GM19025 (cell line): ENCODE measurements around the gene TBX18.

Source experiments
- ATAC-seq: cut with Tn5 transposase; IDR thresholded peaks from one replicate; pipeline ENCODE4 v1.9.1; 2021; ENCODE audit warnings: mild to moderate bottlenecking, low read depth, moderate library complexity; ENCODE audit not compliant: unreplicated experiment

Gene TBX18

DNA sequence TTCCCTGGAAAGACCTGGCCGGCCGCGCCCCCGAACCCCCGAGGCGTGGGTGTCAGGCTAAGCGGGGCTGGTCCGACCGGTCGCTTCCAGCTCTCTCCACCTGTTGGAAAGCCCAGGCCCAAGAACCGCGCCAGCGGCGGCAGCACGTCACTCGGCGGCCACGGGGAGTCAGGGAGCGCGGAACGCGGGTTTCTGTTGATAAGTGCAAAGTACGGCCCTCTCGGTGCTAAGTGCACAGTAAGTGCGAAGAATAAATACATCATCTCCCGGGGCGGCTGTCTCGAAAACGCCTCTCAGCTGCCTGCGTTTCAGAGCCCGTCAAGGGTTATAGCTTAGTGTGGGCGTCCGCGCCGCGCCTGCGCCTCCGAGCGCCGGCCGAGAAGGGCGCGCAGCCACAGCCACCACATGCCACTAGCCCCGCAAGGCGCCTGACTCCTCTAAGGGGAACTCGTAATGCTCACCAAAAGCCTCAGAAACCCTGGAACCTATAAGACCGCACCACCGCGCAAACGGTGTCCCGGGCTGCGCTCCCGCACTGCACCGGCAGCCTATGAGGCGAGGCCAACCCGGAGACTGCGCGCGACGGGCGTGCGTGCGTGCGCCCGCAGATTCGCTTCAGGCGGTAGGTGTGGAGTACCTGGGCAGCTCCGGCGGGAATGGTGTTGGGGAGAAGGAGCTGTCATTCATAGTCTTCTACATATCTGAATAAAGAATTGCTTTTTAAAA is 9.2 kb upstream of the TBX18 start:
- ATAC-seq = no peak

GRCh38 chr6:84773133-84773430 is 8.7 kb upstream of the TBX18 start:
- no peak for ATAC-seq

DNA sequence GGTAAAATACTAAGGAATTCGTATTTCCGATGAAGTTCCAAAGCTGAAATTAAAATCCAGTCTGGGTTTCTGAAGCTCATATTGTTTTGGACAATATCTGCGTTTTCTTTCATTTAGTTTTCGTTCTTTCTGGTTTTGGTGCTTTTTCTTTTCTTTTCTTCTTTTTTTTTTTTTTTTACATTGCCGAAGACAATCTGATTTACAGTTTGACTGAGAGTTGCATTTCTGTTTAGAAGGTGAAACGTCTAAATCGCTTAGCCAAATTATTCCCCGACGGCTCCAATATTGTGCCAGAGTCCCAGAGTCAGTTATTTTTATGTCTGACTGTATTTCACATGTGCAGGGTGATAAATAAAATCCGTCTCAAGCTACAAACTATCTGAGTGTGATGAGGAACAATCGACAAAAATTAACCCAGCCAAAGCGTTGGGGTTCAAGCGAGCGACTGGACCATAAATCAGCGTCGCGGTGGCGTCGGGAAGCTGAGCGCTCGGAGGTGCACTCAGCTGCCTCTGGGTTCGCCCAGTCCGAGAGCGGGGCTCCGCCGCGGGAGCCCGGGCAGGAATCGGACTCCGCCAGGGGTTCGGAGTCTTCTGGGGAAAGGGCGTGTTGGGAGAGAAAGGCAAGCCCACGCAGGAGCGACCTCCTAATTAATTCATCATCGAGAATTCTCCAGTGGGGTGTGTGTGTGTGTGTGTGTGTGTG is 8.2 kb upstream of the TBX18 start:
- ATAC-seq = no peak

DNA sequence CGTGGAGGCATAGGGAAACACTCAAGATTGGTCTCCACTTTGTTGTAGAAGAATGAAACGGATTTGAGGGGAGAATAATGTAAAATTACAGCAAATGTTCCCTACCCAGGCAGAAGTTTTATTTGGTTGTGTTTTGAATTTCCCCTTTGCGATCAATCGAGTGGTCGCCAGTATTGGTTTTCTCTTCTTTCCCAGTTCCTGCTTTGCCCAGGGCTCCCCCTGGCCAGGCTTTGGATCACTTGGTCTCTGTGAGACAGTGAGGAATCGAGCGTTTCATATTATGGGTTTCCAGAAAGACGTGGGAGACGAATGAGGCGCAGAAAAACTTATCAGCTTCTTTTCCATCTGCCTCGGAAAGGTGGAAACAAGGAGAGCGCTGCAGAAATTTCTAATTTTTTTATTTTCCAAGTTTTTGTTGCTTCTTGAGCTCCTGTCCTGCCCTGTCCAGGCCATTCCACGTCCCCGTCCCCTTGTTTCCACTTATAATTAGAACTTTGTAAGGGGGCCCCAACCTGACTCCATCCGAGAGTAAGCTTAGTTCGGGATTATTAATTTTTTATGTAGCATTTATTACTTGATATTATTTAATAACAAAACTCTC is 7.5 kb upstream of the TBX18 start:
- ATAC-seq = no peak

GRCh38 chr6:84771125-84771755 is 6.8 kb upstream of the TBX18 start:
- ATAC-seq = no peak

DNA sequence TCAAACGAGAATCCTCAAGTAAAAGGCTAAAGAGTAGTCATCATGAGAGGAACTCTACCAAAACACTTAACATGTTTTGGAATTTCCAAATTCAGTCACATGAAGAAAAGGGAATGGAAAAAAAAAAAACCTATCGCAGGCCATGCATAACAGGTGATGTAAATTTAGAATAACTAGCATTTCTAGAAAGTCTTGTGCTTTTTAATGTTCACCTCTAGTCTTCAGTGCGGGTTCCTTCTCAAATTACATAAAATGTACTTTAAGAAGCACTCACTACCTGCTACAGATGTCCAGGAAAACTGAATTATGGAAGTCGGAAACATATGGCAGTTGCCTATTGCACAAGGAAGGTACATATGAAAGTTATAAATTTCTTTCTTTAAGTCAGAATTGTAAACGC is 6.1 kb upstream of the TBX18 start:
- ATAC-seq = no peak

DNA sequence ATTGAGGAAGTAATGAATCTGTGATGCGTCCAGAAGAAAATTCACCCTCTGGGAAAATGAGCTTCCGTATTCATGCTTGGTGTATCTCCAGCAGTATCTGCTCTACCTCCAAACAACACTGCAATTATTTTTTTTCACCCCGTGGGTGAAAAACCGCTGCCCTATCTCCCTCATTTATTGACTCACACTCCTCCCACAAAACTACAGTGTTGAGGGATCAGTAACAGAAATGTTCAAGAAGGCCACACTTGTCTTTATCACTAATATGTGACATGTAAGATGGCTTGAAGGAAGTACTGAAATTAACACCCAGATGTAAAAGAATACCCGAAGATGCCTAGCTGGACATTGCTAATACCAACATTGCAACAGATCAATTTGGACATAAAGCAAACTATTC is 4.9 kb upstream of the TBX18 start:
- no peak for ATAC-seq

GRCh38 chr6:84768442-84769174 is 4.2 kb upstream of the TBX18 start:
- no peak for ATAC-seq

GRCh38 chr6:84767526-84768201 is 3.3 kb upstream of the TBX18 start:
- ATAC-seq = no peak

DNA sequence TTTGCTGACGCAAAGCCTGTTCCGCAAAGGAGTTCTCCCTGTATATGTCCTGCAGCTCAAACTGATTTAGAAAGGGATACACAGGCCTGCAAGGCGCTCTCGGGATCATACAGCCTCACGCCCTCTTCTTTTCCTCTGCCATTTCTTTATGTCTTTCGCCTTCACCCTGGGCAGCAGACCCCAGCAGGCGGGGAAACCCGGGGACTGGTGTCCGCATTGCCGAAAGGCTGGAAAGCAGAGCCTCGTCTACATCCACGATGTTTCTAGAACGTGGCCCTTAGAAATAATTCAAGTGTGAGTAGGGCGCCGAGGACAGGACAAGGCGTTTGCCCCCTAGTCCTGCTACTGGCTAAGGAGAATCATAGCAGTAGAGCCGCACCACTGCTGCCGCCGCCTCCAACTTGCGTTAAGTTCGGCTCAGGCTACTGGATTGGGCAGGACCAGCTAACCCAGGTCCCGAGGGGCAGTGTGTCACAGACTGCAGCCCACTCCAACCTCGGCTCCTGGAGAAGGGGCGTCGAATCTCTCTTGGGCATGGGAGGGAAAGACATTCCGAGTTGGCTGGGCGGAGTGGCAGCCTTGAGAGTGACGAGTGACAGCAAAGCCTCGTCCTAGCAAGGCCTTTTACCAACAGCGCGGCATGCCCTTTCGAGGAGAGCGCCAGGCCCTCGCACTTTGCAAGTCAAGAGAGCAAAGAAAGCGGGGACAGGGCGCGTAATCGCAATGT is 2.6 kb upstream of the TBX18 start:
- ATAC-seq = no peak

DNA sequence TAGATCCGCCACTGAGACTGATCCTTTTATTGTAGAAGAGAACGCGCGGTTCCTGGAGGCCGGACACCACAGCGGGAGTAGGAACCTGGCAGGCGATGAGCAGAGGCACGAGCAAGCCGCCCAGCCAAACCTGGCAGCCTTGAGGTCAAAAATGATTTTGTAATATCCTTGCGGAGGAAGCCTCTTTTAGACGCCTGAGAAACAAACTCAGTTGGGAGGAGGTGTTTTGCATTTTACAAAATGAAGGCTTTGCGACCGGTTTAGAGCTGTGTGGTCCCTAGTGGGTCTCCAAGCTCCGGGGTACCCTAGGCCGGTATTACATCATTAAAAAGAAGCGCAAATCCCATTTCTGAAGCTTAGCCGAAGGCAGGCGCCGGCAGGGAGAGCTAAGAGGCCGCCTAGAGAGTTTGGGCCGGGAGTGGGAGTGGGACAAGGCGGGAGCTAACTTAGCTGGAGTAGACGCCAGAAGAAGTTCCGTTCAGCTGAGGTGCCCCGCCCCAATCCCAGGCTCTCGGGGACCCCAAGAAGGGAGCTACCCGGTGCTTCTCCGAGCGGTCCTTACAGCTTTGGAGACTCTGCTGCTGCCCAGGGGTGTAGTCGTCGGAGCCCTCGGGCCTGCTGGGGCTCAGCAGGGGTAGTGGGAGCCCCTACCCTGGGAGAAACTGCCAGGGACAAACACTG is 1.9 kb upstream of the TBX18 start:
- ATAC-seq = no peak

DNA sequence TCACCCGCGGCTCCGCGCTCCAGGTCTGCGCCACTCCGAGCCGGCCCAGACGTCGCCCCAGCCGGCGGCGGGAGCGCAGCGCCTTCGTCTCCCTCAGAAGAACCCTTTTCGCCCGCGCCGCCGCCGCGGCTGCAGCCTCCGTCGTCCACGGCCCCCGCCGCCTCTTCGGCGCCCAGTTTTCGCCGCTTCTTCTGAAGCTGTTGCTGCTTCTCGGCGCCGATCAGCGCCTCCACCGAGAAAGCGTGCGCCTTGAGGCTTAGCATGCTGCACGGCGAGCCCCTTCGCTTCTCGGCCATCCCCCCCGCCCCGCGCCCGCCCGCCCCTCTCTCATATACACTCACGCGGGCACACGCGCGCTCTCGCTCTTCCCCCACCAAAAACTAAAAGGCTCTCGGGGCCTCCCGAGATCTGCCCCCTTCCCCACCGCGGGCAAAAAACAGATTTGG is 489 bp downstream of the TBX18 start:
- no peak for ATAC-seq

GRCh38 chr6:84763003-84763885 is 1.2 kb downstream of the TBX18 start:
- no peak for ATAC-seq

DNA sequence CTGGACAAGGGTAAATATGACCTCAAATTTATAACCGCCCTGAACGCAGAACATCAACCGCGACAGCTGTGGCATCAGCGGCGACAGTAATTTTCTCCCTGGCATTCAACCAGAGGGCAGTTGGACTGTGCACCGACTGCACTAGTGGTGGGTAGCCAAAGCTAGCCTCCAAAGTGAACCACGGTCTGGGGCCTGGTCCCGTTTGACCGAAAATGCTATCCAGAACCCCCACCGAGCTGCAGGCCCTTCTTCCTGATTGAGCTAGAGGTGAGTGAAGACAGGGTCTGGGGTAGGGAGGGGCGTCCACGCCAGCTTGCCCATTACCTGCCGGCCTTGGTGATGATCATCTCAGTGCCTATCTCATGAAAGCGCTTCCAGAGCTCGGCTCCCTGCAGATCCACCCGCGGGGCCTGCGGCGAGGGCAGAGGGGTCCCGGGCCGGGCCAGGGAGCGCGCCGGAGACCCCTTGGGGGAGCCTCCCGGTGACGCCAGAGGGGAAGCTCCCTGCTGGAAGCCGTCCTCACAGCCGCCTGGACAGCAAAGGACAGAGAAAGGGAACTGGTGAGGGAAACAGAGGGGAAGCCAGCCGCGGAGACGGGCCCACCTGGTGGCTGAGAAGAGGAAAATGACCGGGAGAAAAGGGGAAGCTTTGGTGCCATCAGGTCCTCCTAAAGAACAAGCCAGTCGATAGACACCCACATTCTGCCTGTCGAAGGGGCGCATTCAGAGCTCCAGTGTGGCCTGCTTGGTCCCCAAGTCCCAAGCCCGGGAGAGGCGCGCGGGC is 2.0 kb downstream of the TBX18 start:
- no peak for ATAC-seq

DNA sequence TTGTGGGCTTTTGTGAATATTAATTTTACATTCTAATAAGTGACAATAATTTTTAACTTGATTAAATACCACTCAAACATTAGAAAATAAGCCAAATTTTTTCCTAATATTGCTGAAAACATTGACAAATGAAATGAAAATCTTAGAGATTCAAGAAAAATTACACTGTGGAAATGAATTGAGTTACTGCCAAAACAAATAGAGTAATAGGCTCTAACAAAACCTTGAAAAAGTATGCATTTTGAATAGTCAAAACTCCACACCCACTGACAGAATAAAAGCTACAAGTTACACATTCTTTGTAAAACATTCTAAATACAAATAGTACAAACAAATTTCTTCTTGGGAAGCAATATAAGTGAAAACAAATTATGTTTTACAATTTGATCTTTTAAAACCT is 5.9 kb downstream of the TBX18 start:
- ATAC-seq = no peak

- ATAC-seq = no peak
Observed at GRCh38 chr6:84756877-84757276, 7.5 kb downstream of the TBX18 start.

GRCh38 chr6:84756466-84756865 is 7.9 kb downstream of the TBX18 start:
- no peak for ATAC-seq
